ENCODE results near the gene PRDX1. TPM values are rescaled to one million over a fixed set of nuclear protein-coding genes. Genes with fewer than 3 reads are reported as not detected.

PRDX1 gene
- total and polyA plus RNA-seq, 2 of the 8 experiments (the other 6 are each of a cell fraction or from before 2014, with no cell fraction given), result 1,165 to 1,418 TPM

DNA sequence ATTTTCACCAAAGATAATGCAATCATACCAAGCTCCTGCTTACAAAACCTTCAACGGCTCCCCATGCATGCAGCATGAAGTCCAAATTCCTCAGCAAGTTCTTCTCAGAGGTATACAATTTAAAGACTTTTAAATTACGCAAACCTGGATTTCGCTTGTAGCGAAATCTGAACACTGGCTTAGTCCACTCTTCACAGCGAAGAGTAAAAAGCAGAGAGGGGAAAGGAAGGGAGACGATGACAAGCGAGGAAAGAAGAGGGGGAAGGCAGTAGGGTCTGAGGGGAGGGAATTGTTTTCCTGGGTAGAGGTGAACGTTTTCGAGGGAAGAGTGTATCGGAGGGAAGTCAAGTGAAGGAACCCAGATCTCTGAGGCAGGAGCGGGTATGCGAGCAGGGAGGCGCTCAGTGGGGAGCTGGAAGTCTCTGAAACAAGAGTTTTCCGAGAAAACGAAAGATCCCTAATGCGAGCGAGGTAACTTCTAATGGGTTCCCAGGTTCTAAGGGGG, 31.5 kb downstream of the PRDX1 start:
- Histone ChIP-seq H3K56ac (replicated peaks; ENCODE audit: insufficient read length, low read depth, low read length) (no peak overlapping the region), H2BK20ac (ENCODE audit: low read length) (no peak overlapping the region), H2AFZ (ENCODE audit: low read length) (no peak overlapping the region), H3K79me1 (ENCODE audit: low read depth, low read length) (no peaks in the 10 kb centered on the region; the same call in 1 of the 2 replicates), H3K79me2 (ENCODE audit: control insufficient read depth in 1 of 2, insufficient read depth in 2 of 2, low read length in 2 of 2) (peaks cover 0 to 18% of the 10 kb centered on the region in 2 experiments; a peak in 1 of 4 replicates), H3K23ac (ENCODE audit: insufficient read length) (no peak overlapping the region), H3K4me3 (ENCODE audit: extremely low read depth in 1 of 4, insufficient read depth in 2 of 4, low read depth in 3 of 4, low read length in 4 of 4) (peak overlapping the region; percentile 77 to 89 (median 83)), H3K4ac (replicated peaks; ENCODE audit: insufficient read length, low read depth, low read length) (no peak overlapping the region), H2BK5ac (ENCODE audit: low read depth, low read length) (no peak overlapping the region), H3K27me3 (replicated peaks in 1 of 4; ENCODE audit: control insufficient read depth in 3 of 4, extremely low read depth in 1 of 4, insufficient read depth in 3 of 4, low read length in 3 of 4) (no peaks in the 10 kb centered on the region), H4K8ac (ENCODE audit: extremely low read depth, insufficient read depth, low read length) (no peak overlapping the region), H4K5ac (ENCODE audit: insufficient read length, low read depth, low read length) (no peak overlapping the region), H3K9ac (replicated peaks in 1 of 4; ENCODE audit: extremely low read depth in 1 of 4, low read depth in 3 of 4, low read length in 3 of 4) (peak overlapping the region; percentile 64 to 78 (median 72); a peak in 6 of 7 replicates), H3K4me1 (replicated peaks in 1 of 4; ENCODE audit: control insufficient read depth in 3 of 4, insufficient read depth in 4 of 4, low read length in 3 of 4) (peaks cover 0 to 8% (median 3%) of the 10 kb centered on the region in 4 experiments; a peak in 6 of 7 replicates), H4K20me1 (replicated peaks in 1 of 2; ENCODE audit: control insufficient read depth in 1 of 2, insufficient read depth in 2 of 2, low read length in 2 of 2) (no peaks in the 10 kb centered on the region), H2BK12ac (ENCODE audit: low read depth, low read length) (no peak overlapping the region), H3K23me2 (ENCODE audit: low read depth, low read length) (peaks cover 11% of the 10 kb centered on the region), H3K4me2 (ENCODE audit: insufficient read depth in 1 of 2, low read depth in 2 of 2, low read length in 2 of 2) (peak overlapping the region; percentile 84 to 93), H3K36me3 (ENCODE audit: control insufficient read depth in 2 of 4, insufficient read depth in 4 of 4, low read length in 3 of 4) (no peaks in the 10 kb centered on the region), H3K14ac (ENCODE audit: insufficient read length) (no peak overlapping the region), H3K27ac (ENCODE audit: low read depth, low read length) (no peak overlapping the region), H2AK5ac (ENCODE audit: low read depth, low read length) (no peak overlapping the region), H3K18ac (ENCODE audit: extremely low read depth, low read length) (peak overlapping the region; percentile 51; the same call in 1 of the 2 replicates), H3K9me3 (ENCODE audit: insufficient read depth in 2 of 2, low read depth in 1 of 2, low read length in 1 of 2) (no peaks in the 10 kb centered on the region), H2BK15ac (ENCODE audit: low read length) (no peak overlapping the region), H4K91ac (replicated peaks; ENCODE audit: insufficient read length, low read length) (no peak overlapping the region), H2BK120ac (replicated peaks; ENCODE audit: low read depth, low read length) (no peak overlapping the region)
- no peak for DNase-seq (ENCODE audit: low read depth in 1 of 2, low spot score in 2 of 2)
- ChIA-PET POLR2A (ENCODE audit: partially characterized antibody) (interaction anchor here (0.9 to 3.8 kb wide), 11 partner anchors 11 to 163 kb away, joined by 3 to 20 read pairs (median 5); partner anchors contain the start of genes CCDC163, HPDL, MMACHC and MUTYH), CTCF (ENCODE audit: partially characterized antibody) (interaction anchor here (0.5 to 10.1 kb wide), 8 partner anchors 18 to 479 kb away, joined by 3 to 194 read pairs (median 4); partner anchors contain the start of genes HECTD3, HPDL and UROD)
- no peak for FAIRE-seq
- 1% methylated on average over 16 of the region's 17 CpGs; no CpG with 5 or more reads in 1 of the 2 experiments for whole genome bisulfite sequencing, 2 experiments (ENCODE audit: extremely low coverage in 1 of 2, insufficient coverage in 1 of 2, insufficient read length in 1 of 2, insufficient replicate concordance in 2 of 2, low coverage in 1 of 2, low lambda C conversion rate in 2 of 2, missing lambda C conversion rate in 1 of 2)
- TF ChIP-seq, protein P1, sequence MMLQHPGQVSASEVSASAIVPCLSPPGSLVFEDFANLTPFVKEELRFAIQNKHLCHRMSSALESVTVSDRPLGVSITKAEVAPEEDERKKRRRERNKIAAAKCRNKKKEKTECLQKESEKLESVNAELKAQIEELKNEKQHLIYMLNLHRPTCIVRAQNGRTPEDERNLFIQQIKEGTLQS (IDR thresholded peaks at IDR 0.05; ENCODE audit: insufficient read depth, low read depth, low read length), result no peak
- no peak for TF ChIP-seq CHD2 (IDR thresholded peaks at IDR 0.05; ENCODE audit: low read length)
- TF ChIP-seq EP300 (IDR thresholded peaks at IDR 0.05; ENCODE audit: borderline replicate concordance in 1 of 2, low read depth in 2 of 2, low read length in 2 of 2), result no peak
- TF ChIP-seq PHF8 (conservative IDR thresholded peaks at IDR 0.05; ENCODE audit: low read depth, low read length), result no peak
- no peak for TF ChIP-seq CEBPB (IDR thresholded peaks at IDR 0.05; ENCODE audit: low read depth, low read length)
- peak; percentile 18 for TF ChIP-seq SAP30 (IDR thresholded peaks at IDR 0.05; ENCODE audit: insufficient read depth, insufficient replicate concordance, low read length)
- TF ChIP-seq JUND (IDR thresholded peaks at IDR 0.05; ENCODE audit: low read length), result no peak
- TF ChIP-seq CBX5 (IDR thresholded peaks at IDR 0.05; ENCODE audit: low read depth, low read length), result no peak

Measured in H1 (cell line).